Thoracic aorta (tissue), 2 donors: Measurements from ENCODE around the gene TCEAL3. TPM values are rescaled to one million over a fixed set of nuclear protein-coding genes. Genes with fewer than 3 reads are reported as not detected.
A peak's percentile ranks its signal among the peaks of the same experiment; 100 is the strongest.

Experiments used
- ATAC-seq: fragments of 150-250 bp; one replicate; pipeline ENCODE4 v1.8.0; 2017; ENCODE audit warnings: low read depth; ENCODE audit not compliant: insufficient number of reproducible peaks, low FRiP score
- DNase-seq: peaks from one replicate; pipeline ENCODE4 v3.0.0-alpha.2; 2020; ENCODE audit warnings: low spot score
- H3K27ac ChIP-seq, 2 donors: fragments of 200-600 bp; sonication (generic); 1 replicate in 1 of 2; 2 replicates in 1 of 2; pipeline ENCODE4 v1.5.1; 2016; ENCODE audit warnings: mild to moderate bottlenecking in 2 of 2, moderate library complexity in 2 of 2
- H3K27me3 ChIP-seq: fragments of 200-600 bp; sonication (generic); replicated peaks from 2 replicates; pipeline ENCODE4 v1.6.0; 2016; ENCODE audit warnings: mild to moderate bottlenecking; ENCODE audit not compliant: insufficient read depth
- H3K36me3 ChIP-seq: fragments of 200-600 bp; sonication (generic); one replicate; pipeline ENCODE4 v1.5.1; 2016
- H3K4me1 ChIP-seq, 2 donors: fragments of 200-600 bp; sonication (generic); 1 replicate in 1 of 2; 2 replicates in 1 of 2; pipeline versions ENCODE4 v1.5.1 to v1.6.0; 2016; ENCODE audit warnings: low read depth in 2 of 2, mild to moderate bottlenecking in 1 of 2; ENCODE audit not compliant: control insufficient read depth in 1 of 2
- H3K4me3 ChIP-seq: fragments of 200-600 bp; sonication (generic); 2 replicates; pipeline ENCODE4 v1.5.1; 2016; ENCODE audit warnings: mild to moderate bottlenecking
- H3K9me3 ChIP-seq: fragments of 200-600 bp; sonication (generic); 2 replicates; pipeline ENCODE4 v1.5.1; 2016
- total RNA-seq, 2 donors: library from RNA; depleted of rRNA; stranded (reverse); fragments of >200 nt; gene quantifications; one replicate each; pipeline versions ENCODE4 v1.1.0 to v1.2.3, GENCODE V29; 2016
- TF ChIP-seq, protein P1 (sequence below): fragments of 200-600 bp; sonication (generic); IDR thresholded peaks from one replicate; pipeline ENCODE4 v1.5.1; 2019; ENCODE audit warnings: antibody characterized with exemption

TCEAL3 gene
- total RNA-seq, 2 donors from 2014 or later: 87.3 to 103 TPM

GRCh38 chrX:103571121-103571520 is 36.6 kb upstream of the TCEAL3 start:
- no peak for DNase-seq
- ATAC-seq: no peak
- Histone ChIP-seq H3K36me3 (no peaks in the 10 kb centered on the region), H3K27ac (no peak overlapping the region), H3K27me3 (no peaks in the 10 kb centered on the region), H3K9me3 (no peaks in the 10 kb centered on the region), H3K4me3 (no peak overlapping the region), H3K4me1 (no peaks in the 10 kb centered on the region)
- TF ChIP-seq, protein P1, sequence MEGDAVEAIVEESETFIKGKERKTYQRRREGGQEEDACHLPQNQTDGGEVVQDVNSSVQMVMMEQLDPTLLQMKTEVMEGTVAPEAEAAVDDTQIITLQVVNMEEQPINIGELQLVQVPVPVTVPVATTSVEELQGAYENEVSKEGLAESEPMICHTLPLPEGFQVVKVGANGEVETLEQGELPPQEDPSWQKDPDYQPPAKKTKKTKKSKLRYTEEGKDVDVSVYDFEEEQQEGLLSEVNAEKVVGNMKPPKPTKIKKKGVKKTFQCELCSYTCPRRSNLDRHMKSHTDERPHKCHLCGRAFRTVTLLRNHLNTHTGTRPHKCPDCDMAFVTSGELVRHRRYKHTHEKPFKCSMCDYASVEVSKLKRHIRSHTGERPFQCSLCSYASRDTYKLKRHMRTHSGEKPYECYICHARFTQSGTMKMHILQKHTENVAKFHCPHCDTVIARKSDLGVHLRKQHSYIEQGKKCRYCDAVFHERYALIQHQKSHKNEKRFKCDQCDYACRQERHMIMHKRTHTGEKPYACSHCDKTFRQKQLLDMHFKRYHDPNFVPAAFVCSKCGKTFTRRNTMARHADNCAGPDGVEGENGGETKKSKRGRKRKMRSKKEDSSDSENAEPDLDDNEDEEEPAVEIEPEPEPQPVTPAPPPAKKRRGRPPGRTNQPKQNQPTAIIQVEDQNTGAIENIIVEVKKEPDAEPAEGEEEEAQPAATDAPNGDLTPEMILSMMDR: no peak

DNA sequence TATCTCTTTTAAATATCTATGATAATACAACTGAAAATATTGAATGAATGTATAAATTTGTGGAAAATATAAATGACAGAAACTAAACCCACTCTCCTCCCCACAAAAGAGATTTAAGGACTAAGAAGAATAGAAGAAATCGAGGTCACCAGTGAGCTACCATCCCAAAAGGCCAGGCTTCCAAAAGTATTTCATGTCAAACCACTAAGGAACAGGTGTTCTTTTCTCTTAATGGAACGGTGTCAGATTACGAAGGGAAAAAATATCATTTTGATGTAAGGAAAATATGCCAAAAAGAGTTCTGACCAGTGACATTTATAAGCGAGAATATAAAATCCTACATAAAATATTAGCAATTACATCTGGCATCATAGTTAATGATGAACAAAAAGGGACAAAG is 36.0 kb upstream of the TCEAL3 start:
- Histone ChIP-seq H3K27ac (no peak overlapping the region), H3K9me3 (no peaks in the 10 kb centered on the region), H3K4me1 (no peaks in the 10 kb centered on the region), H3K36me3 (no peaks in the 10 kb centered on the region), H3K27me3 (no peaks in the 10 kb centered on the region), H3K4me3 (no peak overlapping the region)
- DNase-seq (no peak), ATAC-seq (no peak)
- TF ChIP-seq, protein P1: no peak

- Histone ChIP-seq H3K27ac (no peak overlapping the region), H3K36me3 (no peaks in the 10 kb centered on the region), H3K4me3 (no peak overlapping the region), H3K4me1 (no peaks in the 10 kb centered on the region), H3K27me3 (no peaks in the 10 kb centered on the region), H3K9me3 (no peaks in the 10 kb centered on the region)
- ATAC-seq (no peak), DNase-seq (no peak)
- TF ChIP-seq, protein P1: no peak
Observed at GRCh38 chrX:103573202-103573601, 34.6 kb upstream of the TCEAL3 start.

- no peak for DNase-seq
- H3K27ac ChIP-seq: peak overlapping the region; percentile 85 to 92
Observed at GRCh38 chrX:103584596-103584995, 23.2 kb upstream of the TCEAL3 start.

DNA sequence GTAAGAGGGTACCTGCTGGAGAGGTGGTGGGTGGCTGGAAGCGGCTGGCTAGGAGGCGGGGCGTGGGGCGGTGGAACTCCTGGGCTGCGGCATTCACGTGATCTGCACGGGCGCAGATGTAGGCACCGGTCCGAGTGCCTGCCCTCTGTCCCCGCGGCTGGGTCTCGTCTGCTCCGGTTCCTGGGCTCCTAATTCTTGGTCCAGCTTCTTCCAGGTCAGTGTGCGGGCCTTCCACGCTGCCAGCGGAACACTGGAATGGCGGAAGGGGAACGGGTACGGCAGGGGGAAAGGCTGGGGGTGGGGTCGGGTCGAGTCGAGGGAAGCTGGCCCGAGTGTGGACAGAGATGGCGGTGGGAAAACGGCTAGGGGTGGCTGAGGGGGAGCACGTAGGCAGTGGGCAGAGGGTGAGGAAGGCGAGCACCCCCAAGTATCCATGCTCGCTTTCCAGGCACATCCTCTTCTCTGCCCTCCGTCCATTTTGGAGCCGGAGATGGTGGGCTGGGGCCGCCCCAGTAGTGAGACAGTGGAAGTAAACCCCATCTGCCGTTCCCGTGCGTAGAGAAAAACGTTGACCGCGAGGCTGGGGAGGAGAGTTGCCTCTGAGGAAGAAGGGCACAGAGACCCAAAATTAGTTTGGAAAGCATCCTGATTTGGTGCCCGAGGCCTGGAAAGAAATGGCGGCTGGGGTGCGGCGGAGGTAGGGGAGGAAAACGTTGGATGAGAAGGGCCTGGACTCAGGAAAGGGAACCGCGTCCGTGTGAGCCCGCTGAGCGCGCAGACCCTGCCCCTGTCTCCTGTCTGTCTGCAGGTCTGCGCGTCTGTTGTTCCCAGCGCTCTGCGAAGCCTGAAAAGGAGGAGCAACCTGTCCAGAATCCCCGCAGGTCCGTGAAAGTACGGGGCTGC is 22.1 kb upstream of the TCEAL3 start, which contains the start of gene TCEAL4:
Gene TCEAL4, plus strand, starts transcription at position 105 of the 903 bp plus-strand sequence. CDS start 1,161 bp downstream, outside the sequence.
- Histone ChIP-seq H3K36me3 (peaks cover 8% of the 10 kb centered on the region), H3K27me3 (no peaks in the 10 kb centered on the region), H3K27ac (peak within 1 kb of the TSS; percentile 85 to 92), H3K4me3 (peak within 1 kb of the TSS; percentile 81), H3K9me3 (no peaks in the 10 kb centered on the region), H3K4me1 (peaks cover 3 to 5% of the 10 kb centered on the region in 2 donors)
- ATAC-seq (peak; percentile 50), DNase-seq (no peak)
- TF ChIP-seq, protein P1: no peak

More at GRCh38 chrX:103584596-103584995, 23.2 kb upstream of the TCEAL3 start:
- peaks cover 3 to 5% of the 10 kb centered on the region in 2 donors for H3K4me1 ChIP-seq
- H3K27me3 ChIP-seq: no peaks in the 10 kb centered on the region
- TF ChIP-seq, protein P1: no peak
- H3K9me3 ChIP-seq: no peaks in the 10 kb centered on the region
- peak overlapping the region; percentile 81 for H3K4me3 ChIP-seq
- no peak for ATAC-seq
- peaks cover 8% of the 10 kb centered on the region for H3K36me3 ChIP-seq
